ENCODE results near the gene LRP1B. TPM values are rescaled to one million over a fixed set of nuclear protein-coding genes. Genes with fewer than 3 reads are reported as not detected.

The LRP1B gene
- polyA plus RNA-seq, 1 of the 3 experiments (the other 2 are of a cell fraction): 0.28 TPM

DNA sequence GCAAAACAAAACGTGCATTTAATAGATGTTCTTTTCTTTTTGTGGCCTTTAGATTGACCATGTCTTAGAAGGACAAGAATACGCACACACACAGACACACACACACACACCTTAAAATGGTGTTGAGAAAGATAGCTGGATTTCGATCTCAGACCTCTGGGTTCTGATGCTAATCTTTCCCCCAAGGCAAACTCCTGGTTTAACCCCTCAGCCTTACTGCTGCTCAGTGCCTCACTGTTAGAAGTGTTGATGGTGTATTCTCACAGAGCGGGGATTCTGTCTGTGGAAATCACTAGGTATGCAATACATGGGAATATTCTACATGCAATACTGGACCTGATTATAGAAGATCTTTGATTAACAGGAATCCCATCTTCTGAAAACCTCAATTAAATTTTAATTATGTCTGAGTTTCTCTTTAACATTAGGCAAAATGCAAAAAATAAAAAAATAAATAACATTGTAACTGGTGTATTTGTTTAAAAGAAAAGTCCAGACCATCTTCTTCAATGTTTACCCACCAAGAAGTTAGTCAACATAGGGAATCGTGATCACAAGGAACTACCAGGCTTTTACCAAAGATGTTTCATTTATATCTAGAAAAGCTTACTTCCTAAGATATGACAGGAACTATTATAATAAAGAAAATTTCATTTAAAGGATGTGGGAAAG, 613.5 kb downstream of the LRP1B start:
- CTCF ChIA-PET: interaction anchor here (0.6 kb wide), 1 partner anchor 61 kb away, joined by 3 read pairs; no protein-coding TSS in a partner anchor
- Histone ChIP-seq H3K4me3 (ENCODE audit: low read depth in 2 of 2, low read length in 1 of 2) (no peak overlapping the region), H3K4me2 (no peak overlapping the region), H3F3A (replicated peaks; ENCODE audit: insufficient read depth) (peaks cover 7% of the 10 kb centered on the region), H3K9me3 (no peaks in the 10 kb centered on the region), H3K27ac (ENCODE audit: low read depth in 2 of 2, low read length in 1 of 2) (no peak overlapping the region), H3K79me2 (ENCODE audit: insufficient read depth) (no peaks in the 10 kb centered on the region), H3K36me3 (replicated peaks in 1 of 2; ENCODE audit: control insufficient read depth in 1 of 2, insufficient read depth in 2 of 2, low read length in 1 of 2) (no peaks in the 10 kb centered on the region), H3K9me2 (no peaks in the 10 kb centered on the region), H3K27me3 (ENCODE audit: insufficient read depth) (no peaks in the 10 kb centered on the region), H3K9ac (no peak overlapping the region), H2AFZ (ENCODE audit: low read depth) (no peak overlapping the region), H4K20me1 (ENCODE audit: insufficient read depth) (no peaks in the 10 kb centered on the region), H3K4me1 (ENCODE audit: control insufficient read depth in 1 of 2, insufficient read depth in 2 of 2, low read depth in 1 of 2, low read length in 1 of 2) (peaks cover 0 to 3% of the 10 kb centered on the region in 2 experiments; a peak in 1 of 4 replicates)
- POLR2A ChIA-PET: no interaction called here
- no peak for DNase-seq
- TF ChIP-seq, protein P1, sequence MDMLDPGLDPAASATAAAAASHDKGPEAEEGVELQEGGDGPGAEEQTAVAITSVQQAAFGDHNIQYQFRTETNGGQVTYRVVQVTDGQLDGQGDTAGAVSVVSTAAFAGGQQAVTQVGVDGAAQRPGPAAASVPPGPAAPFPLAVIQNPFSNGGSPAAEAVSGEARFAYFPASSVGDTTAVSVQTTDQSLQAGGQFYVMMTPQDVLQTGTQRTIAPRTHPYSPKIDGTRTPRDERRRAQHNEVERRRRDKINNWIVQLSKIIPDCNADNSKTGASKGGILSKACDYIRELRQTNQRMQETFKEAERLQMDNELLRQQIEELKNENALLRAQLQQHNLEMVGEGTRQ (IDR thresholded peaks at IDR 0.05; ENCODE audit: borderline replicate concordance, low read depth, low read length): no peak
- TF ChIP-seq SIN3A (IDR thresholded peaks at IDR 0.05; ENCODE audit: borderline replicate concordance, low read depth, low read length) (no peak), EZH2phosphoT487 (IDR thresholded peaks at IDR 0.05; ENCODE audit: borderline replicate concordance, low read depth) (no peak), MEF2A (IDR thresholded peaks at IDR 0.05; ENCODE audit: borderline replicate concordance, low read depth) (no peak), MXI1 (IDR thresholded peaks at IDR 0.05; ENCODE audit: low read depth, low read length) (no peak), GABPA (IDR thresholded peaks at IDR 0.05; ENCODE audit: low read depth) (no peak), TAF1 (IDR thresholded peaks at IDR 0.05; ENCODE audit: borderline replicate concordance, low read depth, low read length) (no peak), ELF1 (IDR thresholded peaks at IDR 0.05) (no peak), RXRA (IDR thresholded peaks at IDR 0.05; ENCODE audit: borderline replicate concordance, low read depth) (no peak), FOSL2 (IDR thresholded peaks at IDR 0.05; ENCODE audit: borderline replicate concordance, low read depth) (no peak), YY1 (IDR thresholded peaks at IDR 0.05; ENCODE audit: low read depth) (no peak), POLR2AphosphoS5 (IDR thresholded peaks at IDR 0.05; ENCODE audit: low read depth, low read length) (no peak), FOXM1 (IDR thresholded peaks at IDR 0.05; ENCODE audit: low read depth) (no peak), NRF1 (IDR thresholded peaks at IDR 0.05; ENCODE audit: low read depth, low read length) (no peak), RFX5 (IDR thresholded peaks at IDR 0.05; ENCODE audit: low read length) (no peak), CHD2 (IDR thresholded peaks at IDR 0.05; ENCODE audit: low read length, partially characterized antibody) (no peak)
- TF ChIP-seq, protein P2, sequence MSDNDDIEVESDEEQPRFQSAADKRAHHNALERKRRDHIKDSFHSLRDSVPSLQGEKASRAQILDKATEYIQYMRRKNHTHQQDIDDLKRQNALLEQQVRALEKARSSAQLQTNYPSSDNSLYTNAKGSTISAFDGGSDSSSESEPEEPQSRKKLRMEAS (IDR thresholded peaks at IDR 0.05; ENCODE audit: low read depth): no peak
- TF ChIP-seq, protein P3, sequence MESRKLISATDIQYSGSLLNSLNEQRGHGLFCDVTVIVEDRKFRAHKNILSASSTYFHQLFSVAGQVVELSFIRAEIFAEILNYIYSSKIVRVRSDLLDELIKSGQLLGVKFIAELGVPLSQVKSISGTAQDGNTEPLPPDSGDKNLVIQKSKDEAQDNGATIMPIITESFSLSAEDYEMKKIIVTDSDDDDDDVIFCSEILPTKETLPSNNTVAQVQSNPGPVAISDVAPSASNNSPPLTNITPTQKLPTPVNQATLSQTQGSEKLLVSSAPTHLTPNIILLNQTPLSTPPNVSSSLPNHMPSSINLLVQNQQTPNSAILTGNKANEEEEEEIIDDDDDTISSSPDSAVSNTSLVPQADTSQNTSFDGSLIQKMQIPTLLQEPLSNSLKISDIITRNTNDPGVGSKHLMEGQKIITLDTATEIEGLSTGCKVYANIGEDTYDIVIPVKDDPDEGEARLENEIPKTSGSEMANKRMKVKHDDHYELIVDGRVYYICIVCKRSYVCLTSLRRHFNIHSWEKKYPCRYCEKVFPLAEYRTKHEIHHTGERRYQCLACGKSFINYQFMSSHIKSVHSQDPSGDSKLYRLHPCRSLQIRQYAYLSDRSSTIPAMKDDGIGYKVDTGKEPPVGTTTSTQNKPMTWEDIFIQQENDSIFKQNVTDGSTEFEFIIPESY (IDR thresholded peaks at IDR 0.05; ENCODE audit: borderline replicate concordance, low read depth): no peak
- TF ChIP-seq, protein P4, sequence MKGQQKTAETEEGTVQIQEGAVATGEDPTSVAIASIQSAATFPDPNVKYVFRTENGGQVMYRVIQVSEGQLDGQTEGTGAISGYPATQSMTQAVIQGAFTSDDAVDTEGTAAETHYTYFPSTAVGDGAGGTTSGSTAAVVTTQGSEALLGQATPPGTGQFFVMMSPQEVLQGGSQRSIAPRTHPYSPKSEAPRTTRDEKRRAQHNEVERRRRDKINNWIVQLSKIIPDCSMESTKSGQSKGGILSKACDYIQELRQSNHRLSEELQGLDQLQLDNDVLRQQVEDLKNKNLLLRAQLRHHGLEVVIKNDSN (IDR thresholded peaks at IDR 0.05; ENCODE audit: borderline replicate concordance, low read depth): no peak
- TF ChIP-seq, protein P5, sequence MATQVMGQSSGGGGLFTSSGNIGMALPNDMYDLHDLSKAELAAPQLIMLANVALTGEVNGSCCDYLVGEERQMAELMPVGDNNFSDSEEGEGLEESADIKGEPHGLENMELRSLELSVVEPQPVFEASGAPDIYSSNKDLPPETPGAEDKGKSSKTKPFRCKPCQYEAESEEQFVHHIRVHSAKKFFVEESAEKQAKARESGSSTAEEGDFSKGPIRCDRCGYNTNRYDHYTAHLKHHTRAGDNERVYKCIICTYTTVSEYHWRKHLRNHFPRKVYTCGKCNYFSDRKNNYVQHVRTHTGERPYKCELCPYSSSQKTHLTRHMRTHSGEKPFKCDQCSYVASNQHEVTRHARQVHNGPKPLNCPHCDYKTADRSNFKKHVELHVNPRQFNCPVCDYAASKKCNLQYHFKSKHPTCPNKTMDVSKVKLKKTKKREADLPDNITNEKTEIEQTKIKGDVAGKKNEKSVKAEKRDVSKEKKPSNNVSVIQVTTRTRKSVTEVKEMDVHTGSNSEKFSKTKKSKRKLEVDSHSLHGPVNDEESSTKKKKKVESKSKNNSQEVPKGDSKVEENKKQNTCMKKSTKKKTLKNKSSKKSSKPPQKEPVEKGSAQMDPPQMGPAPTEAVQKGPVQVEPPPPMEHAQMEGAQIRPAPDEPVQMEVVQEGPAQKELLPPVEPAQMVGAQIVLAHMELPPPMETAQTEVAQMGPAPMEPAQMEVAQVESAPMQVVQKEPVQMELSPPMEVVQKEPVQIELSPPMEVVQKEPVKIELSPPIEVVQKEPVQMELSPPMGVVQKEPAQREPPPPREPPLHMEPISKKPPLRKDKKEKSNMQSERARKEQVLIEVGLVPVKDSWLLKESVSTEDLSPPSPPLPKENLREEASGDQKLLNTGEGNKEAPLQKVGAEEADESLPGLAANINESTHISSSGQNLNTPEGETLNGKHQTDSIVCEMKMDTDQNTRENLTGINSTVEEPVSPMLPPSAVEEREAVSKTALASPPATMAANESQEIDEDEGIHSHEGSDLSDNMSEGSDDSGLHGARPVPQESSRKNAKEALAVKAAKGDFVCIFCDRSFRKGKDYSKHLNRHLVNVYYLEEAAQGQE (IDR thresholded peaks at IDR 0.05; ENCODE audit: low read depth, low read length): no peak
- WGBS (ENCODE audit: low lambda C conversion rate): 66% methylated on average over 5 of the region's 5 CpGs
